GM21526 (cell line): ENCODE data around the gene PEDS1.
A peak's percentile ranks its signal among the peaks of the same experiment; 100 is the strongest.
"Not testable (repeated sequence)": the region's sequence is repeated elsewhere in the genome, so short reads cannot be mapped to it uniquely, and the experiment has no call there.

Source experiments
- ATAC-seq: cut with Tn5 transposase; IDR thresholded peaks from one replicate; pipeline ENCODE4 v1.9.1; 2021; ENCODE audit warnings: moderate library complexity; ENCODE audit not compliant: unreplicated experiment, low FRiP score

PEDS1 gene

DNA sequence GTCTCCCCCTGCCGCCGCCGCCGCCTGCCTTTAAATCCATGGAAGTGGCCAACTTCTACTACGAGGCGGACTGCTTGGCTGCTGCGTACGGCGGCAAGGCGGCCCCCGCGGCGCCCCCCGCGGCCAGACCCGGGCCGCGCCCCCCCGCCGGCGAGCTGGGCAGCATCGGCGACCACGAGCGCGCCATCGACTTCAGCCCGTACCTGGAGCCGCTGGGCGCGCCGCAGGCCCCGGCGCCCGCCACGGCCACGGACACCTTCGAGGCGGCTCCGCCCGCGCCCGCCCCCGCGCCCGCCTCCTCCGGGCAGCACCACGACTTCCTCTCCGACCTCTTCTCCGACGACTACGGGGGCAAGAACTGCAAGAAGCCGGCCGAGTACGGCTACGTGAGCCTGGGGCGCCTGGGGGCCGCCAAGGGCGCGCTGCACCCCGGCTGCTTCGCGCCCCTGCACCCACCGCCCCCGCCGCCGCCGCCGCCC lies 37.6 kb upstream of the PEDS1 start:
- ATAC-seq: peak; percentile 23

DNA sequence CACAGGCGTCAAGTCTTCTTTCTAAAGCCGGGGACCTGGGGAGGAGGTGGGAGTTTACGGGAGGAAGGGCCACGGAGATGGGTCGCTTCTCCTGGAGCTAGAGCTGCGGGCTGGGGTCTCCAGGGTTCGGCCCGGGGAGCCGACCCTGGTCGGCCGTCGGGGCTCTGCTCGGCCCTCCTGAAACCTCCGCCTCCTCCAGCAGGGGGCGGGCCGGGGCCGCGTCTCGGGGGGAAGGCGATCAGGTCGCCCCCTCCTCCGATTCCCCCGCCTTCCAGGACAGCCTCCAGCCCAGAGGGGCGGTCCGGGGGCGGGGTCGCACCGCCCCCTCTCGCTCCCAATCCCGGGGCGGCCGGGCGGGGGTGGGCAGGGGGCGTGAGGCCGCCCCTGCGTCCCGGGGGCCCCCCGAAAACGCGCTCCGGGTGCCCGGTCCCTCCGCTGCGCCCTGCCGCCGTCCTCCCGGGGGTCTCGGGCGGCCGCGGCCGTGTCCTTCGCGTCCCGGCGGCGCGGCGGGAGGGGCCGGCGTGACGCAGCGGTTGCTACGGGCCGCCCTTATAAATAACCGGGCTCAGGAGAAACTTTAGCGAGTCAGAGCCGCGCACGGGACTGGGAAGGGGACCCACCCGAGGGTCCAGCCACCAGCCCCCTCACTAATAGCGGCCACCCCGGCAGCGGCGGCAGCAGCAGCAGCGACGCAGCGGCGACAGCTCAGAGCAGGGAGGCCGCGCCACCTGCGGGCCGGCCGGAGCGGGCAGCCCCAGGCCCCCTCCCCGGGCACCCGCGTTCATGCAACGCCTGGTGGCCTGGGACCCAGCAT lies 36.9 kb upstream of the PEDS1 start, which contains the start of gene CEBPB:
CEBPB (plus strand) TSS at position 580 of the 814 bp plus-strand sequence; CDS start at position 784, 204 bp downstream.
- peak; percentile 32 for ATAC-seq

DNA sequence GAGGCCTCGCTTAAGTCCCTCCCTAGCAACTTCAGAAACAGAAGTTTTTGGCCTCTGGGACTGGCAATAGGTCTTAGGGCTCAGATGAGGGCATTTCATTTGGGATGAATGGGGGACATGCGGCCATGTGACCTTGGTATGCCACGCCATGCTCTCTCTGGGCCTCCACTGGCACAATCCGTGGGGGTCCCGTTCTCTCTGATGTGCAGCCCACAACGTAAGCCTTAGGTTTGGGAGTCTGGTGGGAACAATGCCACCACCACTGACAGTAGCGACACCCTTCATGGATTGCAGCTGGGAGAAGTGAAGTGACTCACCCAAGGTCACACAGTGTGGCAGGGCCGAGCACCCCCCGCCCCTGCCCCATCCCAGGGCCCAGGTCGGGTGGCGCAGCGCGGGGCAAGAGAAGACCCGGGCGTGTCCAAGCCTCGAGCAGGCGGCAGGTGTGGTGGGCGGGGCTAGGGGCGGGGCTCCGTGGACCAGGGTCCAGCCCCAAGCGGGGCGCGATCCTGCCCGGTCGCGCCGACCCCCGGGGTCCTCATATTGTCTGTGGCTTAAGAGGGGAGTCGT lies 36.2 kb upstream of the PEDS1 start:
- ATAC-seq: no peak

DNA sequence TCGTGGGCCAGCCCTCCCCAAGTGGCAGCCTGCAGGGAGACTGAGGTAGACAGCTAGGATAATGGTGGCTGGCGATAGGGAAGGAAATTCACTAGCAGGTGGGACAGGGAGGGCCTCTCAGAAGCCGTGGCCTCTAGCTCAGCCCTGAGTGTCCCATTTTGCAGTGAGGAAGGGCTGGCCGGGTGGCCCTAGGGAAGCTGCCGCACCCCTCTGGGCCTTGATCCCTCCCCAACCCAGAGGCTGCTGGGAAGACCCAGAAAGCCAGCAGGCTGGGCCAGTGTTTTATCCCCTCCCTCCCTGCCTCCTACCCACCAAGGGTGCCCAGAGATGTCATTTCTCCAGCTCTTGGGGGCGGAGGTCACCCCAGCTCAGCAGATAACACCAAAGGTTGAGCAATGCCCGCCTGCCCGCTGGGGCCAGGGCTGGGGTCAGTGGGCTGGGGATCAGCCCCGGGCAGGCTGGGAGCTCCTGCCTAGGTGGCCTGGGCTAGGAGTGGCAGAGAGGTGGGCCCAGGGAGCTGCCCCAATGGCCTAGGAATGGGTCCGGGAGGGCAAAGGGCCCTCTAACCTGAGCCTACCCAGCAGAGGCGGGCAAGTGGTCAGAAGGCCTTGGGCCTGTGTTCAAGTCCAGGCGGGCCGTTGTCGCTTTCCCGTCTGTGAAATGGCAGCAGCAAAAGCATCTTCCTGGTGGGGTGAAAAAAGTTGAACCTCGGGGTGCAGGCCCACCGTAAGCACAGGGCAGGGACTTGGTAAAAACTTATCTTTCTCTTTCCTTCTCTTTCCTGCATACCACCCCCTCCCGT lies 35.6 kb upstream of the PEDS1 start:
- ATAC-seq: no peak

DNA sequence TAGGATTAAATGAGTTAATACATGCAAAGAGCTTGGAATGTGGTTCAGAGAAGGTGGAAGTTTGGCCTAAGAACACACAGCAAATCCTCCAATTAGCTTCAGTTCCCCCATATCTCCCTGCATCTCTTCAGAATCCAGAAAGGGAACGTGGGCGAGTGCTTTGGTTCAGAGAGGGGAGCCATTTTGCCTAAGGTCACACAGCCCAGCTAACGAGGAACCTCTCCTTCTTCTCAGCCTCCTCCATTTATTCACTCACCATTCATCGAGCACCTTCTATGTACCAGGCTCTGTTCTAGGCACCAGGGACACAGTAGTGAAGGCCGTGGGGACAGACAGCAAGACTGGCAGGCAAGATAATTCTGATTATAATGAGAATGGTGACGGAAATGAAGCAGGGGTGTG lies 34.8 kb upstream of the PEDS1 start:
- ATAC-seq: no peak

DNA sequence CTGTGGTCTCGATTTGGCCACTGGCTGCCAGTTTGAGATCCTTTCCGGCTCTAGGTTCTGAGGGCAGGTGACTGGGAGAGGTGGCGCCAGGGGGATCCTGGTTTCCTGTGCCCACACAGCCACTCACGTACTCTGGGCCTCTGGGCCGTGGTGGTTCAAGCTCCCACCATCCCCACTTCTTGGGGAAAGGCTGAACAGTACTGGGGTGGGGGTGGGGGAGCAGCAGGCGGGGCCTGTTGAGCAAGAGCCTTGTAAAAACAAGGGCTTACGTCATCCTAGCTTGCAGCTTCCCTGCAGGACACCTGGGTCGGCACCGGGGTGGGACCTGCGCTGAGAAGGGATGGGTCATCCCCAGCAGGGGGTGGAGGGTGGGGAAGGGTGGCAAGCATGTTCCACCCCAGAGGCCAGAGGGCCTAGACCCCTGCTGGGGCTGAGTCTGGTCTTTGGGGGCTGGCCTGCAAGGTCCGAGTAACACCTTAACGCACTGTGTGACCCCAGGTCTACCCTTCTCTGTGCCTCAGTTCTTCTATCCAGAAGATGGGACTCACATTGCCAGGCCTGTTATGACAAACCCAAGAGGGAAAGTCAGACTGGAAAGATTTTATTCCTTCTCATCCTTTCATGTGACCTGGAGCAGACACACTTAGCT lies 34.0 kb upstream of the PEDS1 start:
- ATAC-seq: no peak

DNA sequence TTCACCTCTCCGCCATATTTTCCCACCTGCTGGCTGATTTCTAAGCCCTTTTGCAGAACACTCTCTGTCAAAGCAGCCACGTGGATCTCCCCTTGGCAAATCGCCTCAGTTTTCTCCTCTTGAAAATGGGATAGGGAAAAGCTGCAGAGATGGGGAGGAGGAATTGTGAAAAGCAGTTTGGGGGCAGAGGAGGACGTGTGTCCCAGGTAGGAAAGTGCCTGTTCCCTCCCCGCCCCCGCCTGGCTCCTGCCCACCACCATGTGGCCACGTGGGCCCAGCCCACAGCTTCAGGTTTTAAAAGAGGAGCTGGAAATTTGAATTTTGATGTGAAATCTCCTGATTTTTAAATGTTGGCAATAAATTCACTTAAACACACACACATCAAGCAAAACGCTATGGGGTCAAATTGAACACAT lies 33.5 kb upstream of the PEDS1 start:
- ATAC-seq: no peak

DNA sequence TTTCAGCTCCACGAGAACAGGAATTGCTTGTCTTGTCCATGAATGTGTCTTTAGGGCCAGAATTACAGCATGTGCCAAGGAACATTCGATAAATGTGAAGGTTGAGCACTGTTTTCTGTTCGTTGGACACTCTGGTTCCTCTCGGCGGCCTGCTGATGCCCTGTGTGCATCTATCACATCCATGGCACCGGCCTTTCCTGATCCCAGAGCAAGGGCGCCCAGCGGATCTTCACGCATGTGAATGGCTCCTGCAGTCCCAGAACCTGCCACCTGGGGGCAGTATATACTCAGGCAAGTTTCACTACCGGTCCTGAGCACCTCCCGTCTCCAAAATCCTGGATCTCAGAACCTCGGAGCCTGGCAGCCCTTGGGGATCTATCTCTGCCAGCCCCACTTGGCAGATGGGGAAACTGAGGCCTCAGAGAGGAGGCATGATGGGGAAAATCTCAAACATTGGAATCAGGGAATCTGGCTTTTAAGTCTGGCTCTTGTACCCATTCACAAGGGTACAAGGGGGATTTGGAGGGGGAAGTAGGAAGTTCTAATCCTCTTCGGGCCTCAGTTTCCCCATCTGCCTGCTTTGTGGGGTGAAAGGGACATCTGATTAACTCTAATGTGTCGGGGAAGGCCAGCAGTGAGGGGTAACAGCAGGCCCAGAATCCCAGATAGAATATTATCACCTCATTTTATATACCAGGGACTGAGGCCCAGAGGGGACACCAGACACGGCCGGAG lies 32.8 kb upstream of the PEDS1 start:
- ATAC-seq: no peak

DNA sequence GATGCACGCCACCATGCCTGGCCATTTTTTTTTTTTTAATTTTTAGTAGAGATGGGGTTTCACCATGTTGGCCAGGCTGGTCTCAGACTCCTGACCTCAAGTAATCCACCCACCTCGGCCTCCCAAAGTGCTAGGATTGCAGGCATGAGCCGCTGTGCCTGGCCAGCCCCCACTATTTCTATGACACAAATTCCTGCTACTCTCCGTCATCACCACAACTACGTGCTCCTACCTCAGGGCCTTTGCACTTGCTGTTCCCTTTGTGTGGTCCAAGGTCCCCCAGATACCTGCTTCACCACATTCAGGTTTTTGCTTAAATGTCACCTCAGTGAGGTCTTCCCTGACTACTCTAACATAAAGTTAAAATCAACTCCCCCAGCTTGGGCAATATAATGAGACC lies 31.9 kb upstream of the PEDS1 start:
- no peak for ATAC-seq

DNA sequence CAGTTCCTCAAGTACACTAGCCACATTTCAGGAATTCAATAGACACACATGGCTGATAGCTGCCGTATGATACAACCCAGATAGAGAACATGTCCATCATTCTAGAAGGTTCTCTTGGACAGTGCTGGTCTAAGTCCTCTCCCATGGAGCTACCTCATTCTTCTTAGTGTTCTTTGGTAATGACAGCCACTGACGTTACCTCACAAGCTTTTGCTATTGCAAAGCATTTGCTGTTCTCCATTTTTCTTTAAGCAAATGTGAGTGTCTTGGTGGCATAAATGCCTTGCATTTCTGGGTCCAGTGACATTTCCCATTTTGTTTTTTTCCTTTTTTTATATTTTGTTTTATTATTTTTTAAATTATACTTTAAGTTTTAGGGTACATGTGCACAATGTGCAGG lies 28.8 kb upstream of the PEDS1 start:
- no peak for ATAC-seq

DNA sequence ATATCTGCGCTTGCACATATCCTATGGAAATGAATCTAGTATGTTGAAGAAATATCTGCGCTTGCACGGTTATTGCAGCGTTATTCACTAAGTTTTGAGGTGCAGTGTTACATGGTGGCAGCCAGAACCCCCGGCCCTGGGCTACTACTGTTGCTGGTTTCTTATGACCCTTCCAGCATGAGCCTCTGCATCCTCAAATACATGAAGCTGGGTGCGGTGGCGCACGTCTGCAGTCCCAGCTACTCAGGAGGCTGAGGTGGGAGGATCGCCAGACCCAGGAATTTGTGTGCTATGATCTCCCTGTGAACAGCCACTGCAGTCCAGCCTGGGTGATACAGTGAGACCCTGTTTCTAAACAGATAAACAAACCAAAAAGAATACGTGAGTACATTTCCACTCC lies 27.8 kb upstream of the PEDS1 start:
- no peak for ATAC-seq

DNA sequence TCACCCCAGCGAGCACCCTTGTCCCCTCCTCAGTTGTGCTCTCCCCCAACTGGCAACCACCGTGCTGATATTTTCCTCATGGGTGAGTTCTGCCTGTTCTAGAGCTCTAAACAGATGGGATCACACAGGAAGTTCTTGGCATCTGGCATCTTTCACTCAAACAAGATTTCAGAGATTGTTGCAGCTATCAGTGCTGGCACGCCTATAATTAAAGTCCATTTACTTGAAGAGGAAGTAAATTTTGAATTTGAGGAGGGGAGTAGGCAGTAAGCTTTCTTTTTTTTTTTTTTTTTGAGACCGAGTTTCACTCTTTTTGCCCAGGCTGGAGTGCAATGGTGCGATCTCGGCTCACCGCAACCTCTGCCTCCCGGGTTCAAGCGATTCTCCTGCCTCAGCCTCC lies 25.1 kb upstream of the PEDS1 start:
- not testable (repeated sequence) for ATAC-seq

DNA sequence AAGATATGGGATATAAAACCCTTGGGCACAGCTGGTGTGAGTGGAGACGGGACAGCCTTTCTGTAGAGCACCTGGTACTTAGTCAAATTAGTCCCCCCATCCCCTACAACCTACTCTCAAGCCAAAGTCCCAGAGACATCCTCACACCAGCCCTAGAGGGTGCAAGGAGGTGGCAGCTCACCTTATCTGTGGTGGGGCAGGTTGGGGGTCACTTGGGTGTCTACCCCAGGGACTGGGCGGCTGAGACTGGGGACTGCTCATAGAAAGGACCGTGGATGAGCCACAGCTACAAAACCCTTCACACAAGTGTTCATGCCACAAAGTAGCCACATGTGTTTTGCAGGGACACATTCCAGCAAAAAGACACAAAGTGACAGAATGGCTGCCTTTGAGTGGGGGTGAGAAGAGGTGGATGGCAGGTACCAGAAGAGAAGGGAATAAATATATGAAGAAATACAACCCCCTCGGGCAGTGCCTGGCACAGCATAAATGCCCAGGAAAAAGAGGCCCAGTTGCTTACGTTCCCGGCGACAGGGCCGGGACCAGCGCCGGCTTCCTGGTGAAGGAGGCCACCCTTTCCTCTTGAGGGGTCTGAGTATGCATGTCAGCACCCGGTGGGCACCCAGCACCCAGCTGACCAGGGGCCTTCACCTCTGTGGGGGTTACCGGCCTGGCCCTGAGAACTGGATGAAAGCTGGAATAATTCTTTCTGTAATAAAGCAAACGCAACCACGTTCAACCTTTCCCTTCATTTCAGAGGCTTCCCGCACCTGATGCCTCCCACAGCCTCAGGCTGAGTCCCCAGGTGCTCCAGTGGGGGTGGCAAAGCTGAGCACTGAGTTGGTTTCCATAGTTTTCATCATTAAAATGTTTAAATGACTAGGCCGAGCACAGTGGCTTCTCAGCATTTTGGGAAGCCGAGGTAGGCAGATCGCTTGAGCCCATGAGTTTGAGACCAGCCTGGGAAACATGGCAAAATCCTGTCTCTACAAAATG lies 22.7 kb upstream of the PEDS1 start:
- no peak for ATAC-seq

DNA sequence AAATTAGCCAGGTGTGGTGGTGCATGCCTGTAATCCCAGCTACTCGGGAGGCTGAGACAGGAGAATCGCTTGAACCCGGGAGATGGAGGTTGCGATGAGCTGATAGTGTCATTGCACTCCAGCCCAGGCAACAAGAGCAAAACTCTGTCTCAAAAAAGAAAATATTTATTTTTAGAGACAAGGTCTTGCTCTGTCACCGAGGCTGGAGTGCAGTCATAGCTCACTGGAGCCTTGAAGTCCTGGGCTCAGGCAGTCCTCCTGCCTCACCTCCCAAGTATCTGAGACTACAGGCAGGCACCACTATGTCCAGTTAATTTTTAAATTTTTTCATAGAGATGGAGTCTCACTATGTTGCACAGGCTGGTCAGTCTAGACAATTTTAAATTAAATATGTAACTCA lies 20.9 kb upstream of the PEDS1 start:
- no peak for ATAC-seq

DNA sequence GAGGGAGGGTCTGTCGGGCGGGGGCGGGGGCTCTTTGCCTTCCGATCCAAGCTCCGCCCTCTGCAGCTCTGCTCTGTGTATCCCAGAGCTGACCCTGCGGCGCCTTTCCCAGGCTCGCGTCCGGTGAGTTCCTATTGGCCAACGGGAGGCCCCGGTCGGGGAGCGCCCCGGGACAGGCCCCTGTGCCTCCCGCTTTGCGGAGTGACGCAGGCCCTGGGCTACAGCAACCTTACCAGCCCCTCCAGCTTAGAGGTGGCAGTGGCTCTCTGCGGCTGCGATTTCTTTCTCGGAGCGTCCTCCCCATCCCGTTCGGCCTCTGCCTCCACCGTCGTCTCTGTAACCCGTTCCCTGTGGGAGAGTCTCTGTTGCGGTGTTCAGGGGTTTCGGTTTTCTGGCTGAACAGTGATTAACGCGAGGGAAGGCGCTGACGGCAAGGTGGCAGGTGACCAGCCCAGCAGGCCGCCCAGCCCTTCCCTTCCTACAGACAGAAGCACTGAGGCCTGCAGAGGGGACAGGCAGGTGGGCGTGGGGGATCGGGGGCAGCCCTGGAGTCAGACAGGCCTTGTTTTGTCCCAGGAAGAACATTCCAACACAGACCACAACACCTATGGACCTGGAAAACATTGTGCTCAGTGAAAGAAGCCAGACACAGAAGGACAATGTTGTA lies 19.0 kb upstream of the PEDS1 start:
- no peak for ATAC-seq

DNA sequence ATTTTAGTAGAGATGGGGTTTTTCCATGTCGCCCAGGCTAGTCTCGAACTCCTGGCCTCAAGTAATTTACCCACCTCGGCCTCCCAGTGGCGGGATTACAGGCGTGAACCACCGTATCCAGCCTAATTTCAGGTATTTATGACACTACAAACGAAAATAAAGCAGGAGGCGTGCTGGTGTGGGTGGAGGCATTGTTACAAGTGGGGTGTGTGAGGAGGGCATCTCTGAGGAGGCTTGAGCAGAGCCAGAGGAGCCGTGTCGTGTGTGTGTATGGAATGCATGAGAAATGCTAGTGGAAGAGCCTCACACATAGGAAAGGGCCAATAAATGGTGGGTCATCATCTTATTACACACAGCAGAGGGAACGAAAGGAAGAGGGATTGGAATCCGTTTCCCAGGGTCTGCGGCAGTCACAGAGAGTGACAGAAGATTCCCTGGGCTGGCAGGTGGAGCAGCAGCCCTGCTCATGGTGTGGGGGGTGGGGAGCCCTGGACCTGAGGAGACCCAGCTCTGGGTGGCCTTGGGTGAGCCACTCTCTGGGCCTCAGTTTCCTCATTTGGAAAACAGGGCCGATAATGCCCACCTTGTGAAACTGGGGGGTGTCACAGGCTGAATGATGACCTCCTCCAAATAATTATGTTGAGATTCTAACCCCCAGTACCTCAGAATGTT lies 17.2 kb upstream of the PEDS1 start:
- ATAC-seq: no peak

DNA sequence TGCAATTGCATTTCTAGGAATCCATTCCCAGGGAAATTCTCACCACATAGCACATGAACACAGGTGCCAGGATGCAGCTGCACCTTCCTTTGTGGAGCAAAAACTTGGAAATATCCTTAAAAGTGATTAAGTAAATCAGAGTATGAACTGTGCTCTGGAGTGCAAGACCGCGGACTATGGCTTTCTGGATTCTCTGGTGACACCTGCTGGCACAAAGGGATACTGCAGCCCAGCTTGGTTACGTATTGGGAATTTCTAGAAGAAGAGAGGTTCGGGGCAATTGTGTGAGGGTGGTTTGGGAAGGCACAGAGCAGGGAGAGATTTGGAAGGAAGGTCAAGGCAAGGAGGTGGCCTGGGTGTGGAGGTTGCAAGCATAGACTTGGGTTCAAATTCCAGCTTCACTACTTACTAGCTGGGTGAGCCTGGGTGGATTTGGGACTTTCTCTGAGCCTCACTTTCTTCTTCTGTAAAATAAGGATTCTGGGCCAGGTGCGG lies 15.9 kb upstream of the PEDS1 start:
- no peak for ATAC-seq
